Measurements from ENCODE around the gene KDM2B.
A peak's percentile ranks its signal among the peaks of the same experiment; 100 is the strongest.

The KDM2B gene

DNA sequence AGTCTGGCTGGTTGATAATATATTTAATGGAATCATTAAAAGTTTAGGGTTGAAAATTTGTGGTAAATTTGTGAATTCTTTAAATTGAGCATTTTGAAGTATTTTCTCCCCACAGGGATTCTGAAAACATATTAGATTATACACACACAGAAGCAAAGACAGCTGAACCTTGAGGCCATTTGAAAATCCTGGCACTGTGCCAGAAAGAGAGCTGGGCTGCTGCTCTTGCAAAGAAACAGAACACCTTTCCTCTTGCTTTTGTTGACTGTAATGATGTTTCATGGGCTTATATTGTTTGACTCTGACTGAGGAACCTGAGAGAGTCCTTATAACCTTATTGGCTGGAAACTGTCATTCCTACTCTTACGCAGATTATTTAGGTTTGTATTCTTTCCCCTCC is 176.1 kb downstream of the KDM2B start:
- TF ChIP-seq, protein P1, sequence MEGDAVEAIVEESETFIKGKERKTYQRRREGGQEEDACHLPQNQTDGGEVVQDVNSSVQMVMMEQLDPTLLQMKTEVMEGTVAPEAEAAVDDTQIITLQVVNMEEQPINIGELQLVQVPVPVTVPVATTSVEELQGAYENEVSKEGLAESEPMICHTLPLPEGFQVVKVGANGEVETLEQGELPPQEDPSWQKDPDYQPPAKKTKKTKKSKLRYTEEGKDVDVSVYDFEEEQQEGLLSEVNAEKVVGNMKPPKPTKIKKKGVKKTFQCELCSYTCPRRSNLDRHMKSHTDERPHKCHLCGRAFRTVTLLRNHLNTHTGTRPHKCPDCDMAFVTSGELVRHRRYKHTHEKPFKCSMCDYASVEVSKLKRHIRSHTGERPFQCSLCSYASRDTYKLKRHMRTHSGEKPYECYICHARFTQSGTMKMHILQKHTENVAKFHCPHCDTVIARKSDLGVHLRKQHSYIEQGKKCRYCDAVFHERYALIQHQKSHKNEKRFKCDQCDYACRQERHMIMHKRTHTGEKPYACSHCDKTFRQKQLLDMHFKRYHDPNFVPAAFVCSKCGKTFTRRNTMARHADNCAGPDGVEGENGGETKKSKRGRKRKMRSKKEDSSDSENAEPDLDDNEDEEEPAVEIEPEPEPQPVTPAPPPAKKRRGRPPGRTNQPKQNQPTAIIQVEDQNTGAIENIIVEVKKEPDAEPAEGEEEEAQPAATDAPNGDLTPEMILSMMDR (IDR thresholded peaks at IDR 0.05; ENCODE audit: low read depth, low read length), result no peak
- DNase-seq (ENCODE audit: extremely low read depth, low read depth), result no peak

DNA sequence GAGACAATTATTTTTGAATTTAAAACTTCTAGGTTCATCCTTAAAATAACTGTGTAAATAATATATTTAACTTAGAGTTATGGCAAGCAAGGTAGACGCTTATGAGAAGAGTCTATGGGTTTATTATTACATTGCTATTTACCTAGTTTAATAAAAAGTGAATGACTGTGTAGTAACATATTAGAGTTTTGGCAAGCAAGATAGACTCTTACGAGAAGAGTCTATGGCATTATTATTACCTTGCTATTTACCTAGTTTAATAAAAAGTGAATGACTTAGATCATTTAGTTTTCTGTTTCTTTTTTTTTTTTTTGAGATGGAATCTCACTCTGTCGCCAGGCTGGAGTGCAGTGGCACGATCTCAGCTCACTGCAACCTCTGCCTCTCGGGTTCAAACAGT is 177.1 kb downstream of the KDM2B start:
- TF ChIP-seq, protein P1 (IDR thresholded peaks at IDR 0.05; ENCODE audit: low read depth, low read length), result no peak
- no peak for DNase-seq (ENCODE audit: extremely low read depth, low read depth)

DNA sequence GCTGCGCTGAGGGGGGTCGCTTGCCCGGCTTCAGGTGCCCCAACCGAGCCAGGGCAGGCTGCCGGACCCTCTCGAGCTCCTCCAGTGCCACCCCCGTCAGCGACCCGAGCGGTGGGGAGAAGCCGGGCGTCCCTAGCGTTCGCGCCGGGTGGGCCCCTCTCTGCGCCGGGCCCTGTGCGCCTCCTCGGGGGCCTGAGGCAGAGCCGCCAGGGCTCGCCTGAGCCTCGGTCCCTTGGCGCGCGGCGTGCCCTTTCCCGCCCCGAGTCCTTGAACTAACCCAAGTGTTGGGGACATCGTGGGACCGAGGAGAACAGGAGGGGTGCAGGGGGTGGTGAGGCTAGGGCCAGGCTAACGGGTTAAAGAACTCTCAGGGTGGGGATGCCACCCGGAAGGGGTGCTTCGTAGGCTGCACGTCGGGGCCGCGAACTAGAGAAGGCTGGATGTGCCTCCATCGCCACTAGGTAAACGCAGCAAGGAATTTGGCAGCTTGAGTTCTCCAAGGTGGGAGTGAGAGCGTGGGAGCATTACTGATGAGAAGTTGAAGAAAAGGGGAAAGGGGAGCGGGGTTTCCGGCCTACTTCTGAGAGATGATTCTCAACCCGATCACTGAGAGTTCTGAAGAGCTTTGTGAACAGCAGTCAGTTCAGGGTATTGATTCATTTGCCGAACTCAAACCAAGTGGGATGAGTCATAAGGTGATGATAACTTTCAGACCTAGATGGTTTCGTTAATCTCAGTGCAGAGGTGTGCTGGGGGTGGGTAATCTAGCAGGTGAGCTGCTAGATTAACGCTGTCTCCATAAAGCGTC is 180.3 kb downstream of the KDM2B start:
- TF ChIP-seq, protein P1 (IDR thresholded peaks at IDR 0.05; ENCODE audit: low read depth, low read length), result no peak
- DNase-seq (ENCODE audit: extremely low read depth, low read depth), result no peak

DNA sequence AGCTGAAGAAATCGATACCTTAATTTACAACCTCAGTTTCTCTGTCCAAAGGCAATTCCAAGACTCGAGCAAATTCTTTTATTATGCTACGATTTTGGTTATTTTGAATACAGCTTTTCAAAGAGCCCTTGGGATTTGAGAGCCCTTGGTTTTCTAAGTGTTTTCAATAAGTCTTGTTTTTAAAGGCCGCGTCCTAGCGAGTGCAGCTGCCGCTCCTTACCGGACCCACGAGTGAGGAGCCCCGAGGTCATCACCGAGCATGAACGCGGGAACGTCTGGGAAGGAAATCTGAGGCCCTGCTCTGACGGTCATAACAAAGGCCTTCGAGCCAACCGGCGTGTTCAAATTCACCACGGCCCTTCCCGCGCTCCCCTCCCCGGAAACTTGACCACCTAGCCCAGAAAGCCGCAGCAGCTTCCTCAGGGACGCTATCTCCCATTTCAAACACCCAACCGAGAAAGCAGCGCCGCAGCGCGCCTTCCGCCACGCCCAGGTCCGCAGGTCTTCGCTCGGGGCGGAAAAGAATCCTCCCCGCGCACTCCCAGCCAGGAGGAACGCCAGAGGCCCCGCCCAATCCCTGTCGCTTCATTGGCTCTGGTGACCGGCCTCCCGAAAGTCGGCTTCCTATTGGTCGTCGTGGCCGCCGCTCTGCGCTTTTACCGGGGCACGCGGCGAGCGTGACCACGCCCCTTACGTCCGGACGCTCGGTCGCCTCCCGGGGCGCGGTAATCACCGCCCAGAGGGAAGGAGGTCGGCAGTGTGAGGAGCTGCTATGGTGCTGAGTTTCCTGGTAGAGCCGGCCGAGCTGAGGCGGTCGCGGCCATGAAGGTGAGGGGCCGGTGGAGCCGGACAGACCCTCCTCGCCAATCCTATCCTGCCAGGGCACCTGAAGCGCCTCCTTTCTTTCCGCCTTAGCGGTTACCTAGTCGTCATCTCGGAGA is 181.2 kb downstream of the KDM2B start, which contains the start of gene RNF34:
Gene RNF34, plus strand, starts transcription at position 728 of the 941 bp plus-strand sequence. Its CDS starts 95 bp downstream, at position 823.
- TF ChIP-seq, protein P1 (IDR thresholded peaks at IDR 0.05; ENCODE audit: low read depth, low read length), result no peak
- peak; percentile 93 for DNase-seq (ENCODE audit: extremely low read depth, low read depth)

DNA sequence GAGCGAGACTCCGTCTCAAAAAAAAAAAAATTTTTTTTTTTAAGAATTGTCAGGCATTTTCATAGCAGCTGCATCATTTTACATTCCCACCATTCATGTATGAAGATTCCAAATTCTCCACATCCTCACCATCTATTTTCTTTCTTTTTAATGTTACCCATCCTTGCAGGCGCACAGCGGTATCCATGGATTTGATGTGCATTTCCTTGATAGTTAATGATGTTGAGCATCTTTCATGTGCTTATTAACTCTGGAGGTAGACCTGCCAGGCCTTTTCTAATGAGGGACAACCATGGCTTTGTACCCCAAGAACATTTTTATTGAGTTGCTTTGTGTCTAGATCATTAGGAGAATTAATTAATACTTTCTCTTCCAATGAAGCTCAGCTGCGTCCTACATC is 182.5 kb downstream of the KDM2B start:
- DNase-seq (ENCODE audit: extremely low read depth, low read depth), result no peak
- TF ChIP-seq, protein P1 (IDR thresholded peaks at IDR 0.05; ENCODE audit: low read depth, low read length), result no peak

DNA sequence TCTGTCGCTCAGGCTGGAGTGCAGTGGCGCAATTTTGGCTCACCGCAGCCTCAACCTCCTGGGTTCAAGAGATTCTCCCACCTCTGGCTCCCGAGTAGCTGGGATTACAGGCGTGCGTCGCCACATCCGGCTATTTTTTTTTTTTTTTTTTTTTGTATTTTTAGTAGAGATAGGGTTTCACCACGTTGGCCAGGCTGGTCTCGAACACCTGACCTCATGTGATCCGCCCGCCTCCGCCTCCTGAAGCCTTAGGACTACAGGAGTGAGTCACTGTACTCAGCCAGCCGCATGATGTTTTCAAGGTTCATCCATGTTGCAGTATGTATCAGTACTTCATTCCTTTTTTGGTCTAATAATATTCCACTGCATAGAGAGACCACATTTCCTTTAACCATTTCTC is 183.3 kb downstream of the KDM2B start:
- DNase-seq (ENCODE audit: extremely low read depth, low read depth), result no peak
- TF ChIP-seq, protein P1 (IDR thresholded peaks at IDR 0.05; ENCODE audit: low read depth, low read length), result no peak

DNA sequence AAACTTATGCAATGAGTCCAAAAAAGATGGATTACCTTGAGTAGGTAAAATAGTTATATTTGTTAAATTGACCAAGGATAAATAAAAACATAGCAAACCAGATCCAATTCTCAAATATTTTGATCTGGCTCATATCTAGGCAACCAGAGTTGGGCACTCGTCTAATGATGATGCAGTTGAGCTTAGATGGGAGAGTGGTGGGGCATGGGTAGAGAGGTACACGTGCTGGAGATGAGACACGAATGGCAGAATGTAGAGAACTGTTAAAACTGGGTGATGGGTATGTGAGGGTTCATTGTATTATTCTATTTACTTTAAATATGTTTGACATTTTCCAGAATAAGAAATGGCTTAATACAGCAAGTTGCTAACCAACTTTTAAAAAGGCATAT is 188.5 kb downstream of the KDM2B start:
- DNase-seq (ENCODE audit: extremely low read depth, low read depth), result no peak
- TF ChIP-seq, protein P1 (IDR thresholded peaks at IDR 0.05; ENCODE audit: low read depth, low read length), result no peak

Measured in AG09319 (cell line).